ENCODE measurements around the gene PLAAT1.

The PLAAT1 gene

DNA sequence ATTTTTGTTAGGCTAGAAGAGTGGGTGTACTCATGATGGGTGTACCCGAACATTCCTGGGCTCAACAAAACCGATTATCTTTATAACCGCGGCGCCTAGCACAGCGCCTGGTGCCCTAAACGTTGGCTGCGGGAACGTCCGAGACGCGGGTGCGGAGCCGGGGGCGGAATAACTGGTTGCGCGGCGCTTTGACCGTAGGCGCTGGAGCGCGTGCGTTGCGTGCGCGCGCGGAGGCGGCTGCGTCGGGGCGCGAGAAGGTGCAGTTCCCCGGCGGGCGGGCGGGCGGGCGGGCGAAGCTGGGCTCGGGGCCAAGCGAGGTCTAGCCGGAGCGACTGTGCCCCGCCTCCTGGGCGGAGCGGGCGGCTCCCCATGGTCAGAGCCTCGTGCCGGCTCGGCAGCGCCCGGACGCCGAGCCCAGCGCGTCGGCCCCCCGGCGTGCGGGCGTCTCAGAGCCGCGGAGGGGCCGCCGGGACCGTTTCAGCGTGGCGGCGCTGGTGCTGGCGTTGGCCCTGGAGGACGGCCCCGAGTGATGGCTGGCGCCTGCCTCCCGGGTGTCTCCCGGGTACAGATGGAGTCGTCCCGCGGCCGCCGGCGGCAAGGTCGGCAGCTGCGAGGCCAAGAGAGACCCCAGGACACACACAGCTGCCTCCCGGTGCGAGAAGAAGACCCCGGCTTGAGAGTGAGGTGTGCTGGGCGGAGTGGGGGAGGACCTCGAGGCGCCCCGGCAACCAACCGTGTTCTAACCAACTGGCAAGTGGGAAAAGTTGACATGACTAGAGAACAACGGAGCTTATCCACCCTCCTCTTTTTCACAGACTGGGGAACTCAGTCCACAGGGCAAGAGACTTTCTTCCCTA, at the start of gene PLAAT1:
Gene PLAAT1 (plus strand): TSS at position 373 of the 857 bp plus-strand sequence. CDS start 14,429 bp downstream, outside the sequence.
- TF ChIP-seq CTCF (IDR thresholded peaks at IDR 0.05; ENCODE audit: borderline replicate concordance, insufficient read depth, low read depth, low read length), result no peak
- peak within 1 kb of the TSS; percentile 5 for H3K4me3 ChIP-seq (ENCODE audit: low read depth, low read length)

- no peak overlapping the region for H3K4me3 ChIP-seq (ENCODE audit: low read depth, low read length)
- no peak for TF ChIP-seq CTCF (IDR thresholded peaks at IDR 0.05; ENCODE audit: borderline replicate concordance, insufficient read depth, low read depth, low read length)
These were observed 46.7 kb upstream of the PLAAT1 start for GRCh38 chr3:193194371-193194770.

- H3K4me3 ChIP-seq (ENCODE audit: low read depth, low read length), result no peak overlapping the region
- no peak for TF ChIP-seq CTCF (IDR thresholded peaks at IDR 0.05; ENCODE audit: borderline replicate concordance, insufficient read depth, low read depth, low read length)
These were observed 44.3 kb upstream of the PLAAT1 start for GRCh38 chr3:193196746-193197145.

DNA sequence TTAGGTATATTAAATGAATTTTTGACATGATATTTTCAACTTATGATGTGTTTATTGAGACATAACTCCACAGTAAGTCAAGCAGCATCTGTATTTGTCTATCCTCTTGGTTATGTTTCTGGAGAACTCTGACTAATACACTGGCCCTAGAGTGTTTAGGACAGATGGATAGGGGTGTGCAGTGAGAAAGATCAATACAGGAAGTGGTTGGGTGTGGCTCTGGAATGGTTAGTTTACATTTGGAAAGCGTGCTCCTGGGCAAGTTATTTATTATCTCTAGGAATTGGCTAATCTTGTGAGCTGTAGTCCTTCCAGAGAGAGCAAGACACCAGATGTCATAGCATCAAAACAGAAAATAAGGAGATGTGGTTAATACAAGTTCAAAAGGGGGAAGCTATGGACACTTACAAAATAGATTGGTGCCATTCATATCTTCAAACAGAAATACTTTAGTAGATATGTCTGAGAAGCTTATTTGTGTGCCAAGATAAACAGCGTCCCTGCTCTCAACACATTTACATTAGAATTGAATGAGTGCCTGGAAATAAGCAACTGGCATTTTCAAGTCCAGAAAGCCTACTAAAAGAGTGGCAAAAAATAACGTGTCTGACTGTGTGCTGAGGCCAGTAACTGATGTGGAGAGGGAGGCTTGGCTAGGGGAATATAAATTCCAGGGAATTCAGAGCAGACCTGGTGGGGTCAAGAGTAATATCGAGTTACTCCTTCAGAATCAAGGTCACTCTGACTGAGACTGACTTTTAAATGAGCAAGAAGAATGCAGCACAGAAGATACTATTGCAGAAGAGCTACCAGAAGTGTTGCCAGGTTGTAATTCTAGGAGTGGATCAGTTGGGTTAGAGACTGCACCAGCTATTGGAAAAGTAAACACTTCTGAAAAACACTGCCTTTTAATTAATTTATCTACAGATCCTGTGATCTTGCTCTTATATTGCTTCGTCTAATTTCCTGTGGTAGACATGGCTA, 33.4 kb upstream of the PLAAT1 start:
- TF ChIP-seq CTCF (IDR thresholded peaks at IDR 0.05; ENCODE audit: borderline replicate concordance, insufficient read depth, low read depth, low read length), result no peak
- no peak overlapping the region for H3K4me3 ChIP-seq (ENCODE audit: low read depth, low read length)

GRCh38 chr3:193210618-193211017, 30.4 kb upstream of the PLAAT1 start:
- no peak overlapping the region for H3K4me3 ChIP-seq (ENCODE audit: low read depth, low read length)
- no peak for TF ChIP-seq CTCF (IDR thresholded peaks at IDR 0.05; ENCODE audit: borderline replicate concordance, insufficient read depth, low read depth, low read length)

GRCh38 chr3:193211173-193211572, 29.8 kb upstream of the PLAAT1 start:
- H3K4me3 ChIP-seq (ENCODE audit: low read depth, low read length), result no peak overlapping the region
- TF ChIP-seq CTCF (IDR thresholded peaks at IDR 0.05; ENCODE audit: borderline replicate concordance, insufficient read depth, low read depth, low read length), result no peak

Measured in GM12875 (cell line).